ENCODE data around the gene PLA2G6.
"Not testable (repeated sequence)": the region's sequence is repeated elsewhere in the genome, so short reads cannot be mapped to it uniquely, and the experiment has no call there.

PLA2G6 gene

DNA sequence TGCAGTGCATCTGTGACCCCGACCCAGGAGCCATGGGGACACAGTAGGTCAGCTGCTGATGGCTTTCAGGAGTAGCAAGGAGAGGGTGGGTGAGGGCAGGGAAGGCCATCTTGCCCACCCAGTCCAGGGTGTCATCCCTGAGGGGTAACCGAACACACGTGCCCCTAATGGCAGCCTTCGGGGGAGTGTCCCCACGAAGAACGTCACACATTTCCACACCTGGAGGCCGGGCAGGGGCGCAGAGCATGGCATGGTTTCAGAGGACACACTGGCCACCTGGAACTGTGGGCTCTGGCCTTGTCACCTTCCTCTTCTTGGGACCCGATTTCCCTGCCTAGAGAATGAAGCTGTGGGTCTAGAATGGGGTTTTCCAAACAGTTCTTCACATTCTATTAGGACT, 51.8 kb downstream of the PLA2G6 start:
- DNase-seq: no peak

DNA sequence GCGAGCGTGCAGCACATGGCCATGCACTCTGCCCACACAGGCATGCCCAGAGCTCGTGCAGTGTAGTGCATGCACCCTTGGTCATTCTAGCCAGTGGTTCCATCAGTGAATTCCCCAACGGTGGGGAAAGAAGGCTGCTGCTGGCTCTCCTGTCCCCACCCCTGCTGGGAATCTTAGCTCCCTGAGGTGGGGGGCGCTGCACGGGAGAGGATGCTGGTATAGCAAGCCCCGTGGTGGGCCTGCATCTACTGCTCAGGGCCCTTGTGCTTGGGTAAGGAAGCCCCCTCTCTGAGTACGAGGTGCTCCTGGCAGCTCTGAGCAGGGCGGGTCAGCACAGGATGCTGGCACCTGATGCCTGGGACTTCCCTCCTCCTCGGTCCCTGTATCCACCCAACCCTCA, 52.6 kb downstream of the PLA2G6 start:
- no peak for DNase-seq

DNA sequence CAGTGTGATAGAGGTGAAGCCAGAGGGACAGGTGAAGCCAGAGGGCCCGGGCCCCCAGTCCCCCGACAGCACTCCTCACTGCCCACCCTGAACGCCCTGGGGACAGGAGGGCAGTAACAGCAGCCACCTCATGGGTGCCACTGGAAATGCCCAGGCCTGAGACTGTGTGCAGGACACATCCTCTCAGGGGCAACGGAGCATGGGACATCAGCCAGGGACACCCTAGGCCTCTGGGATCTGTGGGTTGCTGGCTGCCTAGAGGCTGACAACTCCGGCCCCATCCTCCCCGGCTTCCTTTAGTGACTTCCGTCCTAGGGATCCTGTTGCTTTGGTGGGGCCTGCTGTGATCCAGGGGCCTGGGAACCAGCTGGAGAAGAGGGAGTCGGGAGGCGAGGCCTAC, 53.8 kb downstream of the PLA2G6 start:
- DNase-seq: no peak

DNA sequence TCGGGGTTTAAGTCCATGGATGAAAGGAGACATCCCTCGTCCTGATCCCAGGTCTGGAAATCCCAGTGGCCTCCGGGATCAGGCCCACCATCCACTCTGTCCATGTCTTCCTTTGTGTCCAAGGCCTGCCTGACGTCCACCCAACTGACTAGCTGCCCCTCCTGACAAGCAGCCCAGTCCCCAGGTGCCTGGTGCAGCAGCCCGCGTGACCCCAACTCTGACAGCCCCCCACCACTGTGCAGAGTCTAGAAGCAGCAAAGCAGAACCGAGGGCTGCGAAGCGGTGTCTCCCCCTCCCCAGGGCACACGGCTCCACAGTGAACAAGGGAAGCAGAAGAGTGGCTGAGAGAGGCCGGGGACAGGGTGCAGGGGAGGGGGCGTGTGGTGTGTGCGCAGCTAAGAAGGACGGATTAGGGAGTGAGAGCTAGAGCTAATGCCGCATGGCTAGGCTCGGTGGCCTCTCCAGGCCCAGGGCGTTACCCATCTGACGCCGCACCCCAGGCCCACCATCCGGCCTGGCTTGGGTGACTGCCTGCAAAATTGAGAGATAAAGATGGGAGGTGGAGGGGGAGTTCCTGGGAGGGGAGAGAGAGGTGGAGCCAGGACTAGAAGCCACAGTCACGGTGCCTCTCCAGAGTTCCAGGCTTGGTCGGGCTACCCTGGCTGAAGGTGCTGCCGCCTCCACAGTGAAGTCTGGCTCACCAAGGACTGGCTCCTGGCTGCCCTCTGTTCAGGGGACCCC, 54.5 kb downstream of the PLA2G6 start:
- DNase-seq: no peak

DNA sequence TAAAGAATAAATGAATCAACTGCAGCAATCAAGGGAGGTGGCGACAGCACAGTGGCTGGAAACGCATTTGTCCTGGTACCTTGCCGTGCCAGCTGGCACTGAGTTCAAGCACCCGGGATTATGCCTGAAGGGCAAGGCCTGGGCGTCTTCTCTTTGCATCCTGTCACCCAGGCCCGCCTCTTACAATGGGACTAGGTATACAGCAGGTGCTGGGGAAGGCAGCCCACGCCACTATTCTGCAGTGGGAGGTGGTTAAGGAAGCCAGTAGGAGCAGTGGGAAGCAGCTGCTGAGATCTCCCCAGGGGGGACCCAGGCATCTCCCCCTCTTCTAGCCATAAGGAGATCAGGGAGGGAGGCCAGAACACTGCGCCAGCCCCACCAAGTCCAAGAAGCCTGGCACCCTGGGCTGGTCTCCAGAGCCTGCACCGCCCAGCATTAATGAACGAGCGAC, 55.9 kb downstream of the PLA2G6 start:
- DNase-seq: peak in 2 of 14 donors; percentile 10 to 18

DNA sequence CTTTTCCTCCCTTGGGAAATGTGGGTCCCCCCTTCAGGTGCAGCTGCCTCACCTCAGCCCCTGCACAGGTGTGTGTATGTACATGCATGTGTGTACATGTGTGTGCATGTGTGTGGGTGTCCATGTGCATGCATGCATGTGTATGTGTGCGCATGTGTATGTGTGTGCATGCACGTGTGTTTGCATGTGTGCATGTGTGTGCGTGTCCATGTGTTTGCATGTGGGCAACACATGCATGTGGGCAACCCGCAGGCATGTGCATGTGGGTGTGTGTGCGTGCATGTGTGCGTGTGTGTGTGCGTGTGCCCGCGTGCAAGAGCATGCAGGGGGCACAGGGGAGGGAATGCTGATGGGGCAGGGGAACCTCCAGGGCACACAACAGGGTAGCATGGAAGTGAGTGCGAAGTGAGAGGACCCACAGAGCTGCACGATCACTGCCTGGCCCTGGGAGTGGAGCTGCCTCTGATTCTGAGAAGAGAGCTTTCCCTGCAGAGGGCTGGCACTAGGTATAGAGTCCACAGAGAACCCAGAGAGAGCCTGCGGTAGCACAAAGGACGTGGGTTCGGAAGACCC, 56.5 kb downstream of the PLA2G6 start:
- DNase-seq: no peak

DNA sequence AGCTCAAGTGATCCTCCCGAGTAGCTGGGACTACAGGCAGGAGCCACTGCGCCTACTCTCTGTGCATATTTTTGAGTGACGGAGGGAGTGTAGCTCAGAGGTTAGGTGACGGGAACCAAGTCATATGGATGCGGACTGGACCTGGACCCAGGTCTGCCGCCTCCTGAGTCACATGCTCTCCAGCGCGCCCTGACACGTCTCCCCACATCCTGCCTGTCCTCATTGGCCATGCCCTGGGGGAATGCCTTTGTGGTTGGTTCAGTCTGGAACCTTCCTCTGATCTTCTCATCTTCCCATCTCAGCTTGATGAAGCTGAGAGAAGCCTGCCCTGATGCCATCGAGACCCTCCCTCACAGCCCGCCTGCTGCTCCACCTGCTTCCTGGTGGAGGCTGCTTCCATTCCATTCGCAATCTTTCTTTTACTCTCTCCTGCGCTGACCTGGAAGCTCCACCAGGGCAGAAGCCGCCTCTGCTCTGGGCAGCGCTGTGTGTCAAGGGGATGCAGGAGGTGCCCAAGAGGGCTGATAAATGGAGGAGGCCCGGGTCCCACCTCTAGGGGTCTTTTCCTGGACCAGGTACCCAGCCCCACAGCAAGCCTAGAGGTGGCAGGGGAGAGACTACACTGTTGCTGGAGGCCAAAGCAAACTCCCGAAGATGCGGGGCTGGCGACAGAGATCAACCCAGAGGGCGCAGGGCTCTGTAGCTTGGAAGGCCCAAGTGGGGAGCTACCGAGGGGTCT, 57.2 kb downstream of the PLA2G6 start:
- DNase-seq: no peak

DNA sequence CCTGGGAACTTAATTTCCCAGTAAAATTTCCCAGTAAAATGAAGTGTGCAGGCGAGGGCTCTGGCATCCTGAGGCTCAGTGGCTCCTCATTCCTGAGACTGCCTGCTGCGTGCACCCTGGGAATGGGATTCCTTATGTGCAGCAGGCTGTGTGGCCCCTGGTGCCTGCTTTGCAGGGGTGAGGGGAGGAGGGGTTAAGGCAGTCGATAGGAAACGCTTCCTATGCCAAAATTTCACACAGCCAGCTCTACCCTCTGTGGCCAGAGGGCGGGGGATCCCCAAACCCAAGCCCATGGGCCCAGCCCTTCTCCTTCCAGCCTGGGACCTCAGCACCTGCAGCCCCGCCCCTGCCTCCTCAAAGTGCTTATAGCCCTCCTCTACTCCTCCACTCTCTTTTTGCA, 59.0 kb downstream of the PLA2G6 start:
- DNase-seq: no peak

DNA sequence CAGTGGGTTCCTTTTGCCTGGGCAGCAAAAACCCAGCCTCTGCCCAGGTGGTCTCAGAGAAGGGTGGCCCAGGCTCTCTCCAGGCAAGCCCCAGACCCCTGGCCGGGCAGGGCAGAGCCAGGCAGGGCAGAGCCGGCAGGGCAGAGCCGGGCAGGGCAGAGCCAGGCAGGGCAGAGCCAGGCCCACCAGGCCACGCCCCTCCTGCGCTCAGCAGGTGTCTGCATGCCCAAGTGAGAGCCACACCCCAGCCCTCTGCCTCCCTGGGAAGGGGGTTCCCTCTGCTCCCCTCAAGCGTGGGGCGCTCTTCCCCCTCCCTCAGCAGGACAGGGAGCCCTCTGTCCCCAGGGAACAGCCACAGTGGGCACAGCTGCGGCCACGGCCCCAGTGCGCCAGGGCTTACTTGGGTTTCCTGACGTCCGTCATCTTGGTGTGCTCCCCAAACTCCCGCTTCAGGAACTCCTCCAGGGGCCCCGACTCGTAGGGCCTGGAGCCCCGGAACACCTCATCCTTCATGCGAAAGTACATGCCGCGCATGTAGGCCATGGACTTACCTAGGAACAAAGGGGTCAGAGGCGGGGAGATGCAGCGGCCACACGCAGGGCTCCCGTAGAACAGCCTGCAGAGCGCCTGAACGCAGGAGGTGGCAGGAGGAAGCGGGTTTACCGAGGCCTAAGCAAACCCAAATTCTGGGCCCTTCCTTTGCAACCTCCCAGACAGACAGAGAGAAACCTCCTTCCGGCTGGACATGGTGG, 61.1 kb downstream of the PLA2G6 start:
- DNase-seq: no peak

DNA sequence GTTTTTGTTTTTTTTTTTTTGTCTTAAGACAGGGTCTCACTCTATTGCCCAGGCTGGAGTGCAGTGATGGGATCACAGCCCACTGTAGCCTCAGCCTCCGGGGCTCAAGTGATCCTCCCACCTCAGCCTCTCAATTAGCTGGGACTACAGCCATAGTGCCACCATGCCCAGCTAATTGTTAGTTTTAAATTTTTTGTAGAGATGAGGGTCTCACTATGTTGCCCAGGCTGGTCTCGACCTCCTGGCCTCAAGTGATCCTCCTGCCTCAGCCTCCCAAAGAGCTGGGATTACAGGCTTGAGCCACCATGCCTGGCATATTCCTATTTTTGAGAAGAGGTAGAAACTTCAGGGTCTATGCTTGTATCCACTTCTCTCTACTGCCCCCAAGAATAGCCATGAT, 62.9 kb downstream of the PLA2G6 start:
- not testable (repeated sequence) for DNase-seq

DNA sequence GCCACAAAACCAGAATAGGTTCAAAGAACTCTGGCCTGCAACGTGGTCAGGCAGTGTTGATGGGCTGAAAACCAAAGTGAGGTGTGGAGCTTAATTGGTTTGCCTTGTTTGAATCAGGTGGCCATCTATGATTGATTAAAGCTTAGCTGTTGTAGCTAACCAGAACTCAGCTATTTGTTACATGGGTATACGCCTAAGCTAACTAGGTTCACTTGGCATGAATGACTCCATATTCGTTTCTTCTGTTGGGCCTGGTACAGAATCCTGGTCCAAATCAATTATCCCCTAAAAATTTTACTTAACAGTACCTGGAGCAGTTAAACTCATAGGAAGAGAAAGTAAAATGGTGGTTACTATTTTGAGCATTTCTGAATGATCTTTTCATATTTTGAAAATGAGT, 63.4 kb downstream of the PLA2G6 start:
- DNase-seq: no peak

DNA sequence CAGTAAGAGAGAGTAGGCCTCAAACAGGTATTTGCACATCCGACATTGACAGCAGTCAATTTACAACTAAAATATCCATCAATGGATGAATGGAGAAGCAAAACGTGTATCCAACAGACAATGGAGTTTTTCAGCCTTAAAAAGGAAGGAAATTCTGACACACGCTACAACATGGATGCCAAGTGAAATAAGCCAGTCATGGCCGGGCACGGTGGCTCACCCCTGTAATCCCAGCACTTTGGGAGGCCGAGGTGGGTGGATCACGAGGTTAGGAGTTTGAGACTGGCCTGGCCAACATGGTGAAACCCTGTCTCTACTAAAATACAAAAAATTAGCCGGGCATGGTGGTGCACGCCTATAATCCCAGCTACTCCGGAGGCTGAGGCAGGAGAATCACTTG, 64.1 kb downstream of the PLA2G6 start:
- DNase-seq: not testable (repeated sequence)

DNA sequence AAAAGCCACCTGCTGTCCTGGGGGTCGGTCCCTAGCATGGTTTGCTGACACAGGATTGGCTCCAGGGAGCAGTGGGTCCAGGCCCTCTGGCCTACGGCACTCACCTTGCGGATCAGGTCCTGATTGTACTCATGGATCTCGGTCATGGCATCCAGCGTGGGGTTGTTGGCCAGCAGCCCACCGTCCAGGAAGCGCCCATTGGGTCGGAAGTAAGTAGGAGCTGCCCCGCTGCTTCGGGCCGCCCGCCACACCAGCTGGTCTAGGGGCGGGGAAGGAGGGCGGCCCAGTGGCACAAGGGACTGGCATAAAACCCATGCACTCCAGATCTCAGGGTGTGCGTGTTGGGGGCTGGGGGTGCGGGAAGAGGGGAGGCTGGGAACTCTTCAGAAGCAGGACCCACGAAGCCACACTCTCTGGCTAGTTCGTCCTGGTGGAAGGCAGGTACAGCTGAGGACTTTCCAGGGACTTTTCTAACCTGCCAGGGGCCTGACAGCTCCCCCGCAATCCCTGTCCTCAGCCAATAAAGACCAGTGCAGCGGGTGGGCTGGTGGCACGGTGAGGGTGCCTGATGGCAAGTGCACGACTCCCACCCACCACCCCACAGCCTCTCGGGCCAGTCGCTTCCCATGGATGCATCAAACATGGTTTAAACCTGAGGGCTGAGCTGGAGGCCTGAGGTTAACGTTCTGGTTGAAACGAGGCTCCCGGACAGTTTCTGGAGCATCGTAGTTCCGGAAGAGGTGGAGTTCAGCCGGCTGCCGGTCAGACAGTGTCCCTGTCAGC, 66.0 kb downstream of the PLA2G6 start:
- DNase-seq: peak in 1 of 14 donors; percentile 57

DNA sequence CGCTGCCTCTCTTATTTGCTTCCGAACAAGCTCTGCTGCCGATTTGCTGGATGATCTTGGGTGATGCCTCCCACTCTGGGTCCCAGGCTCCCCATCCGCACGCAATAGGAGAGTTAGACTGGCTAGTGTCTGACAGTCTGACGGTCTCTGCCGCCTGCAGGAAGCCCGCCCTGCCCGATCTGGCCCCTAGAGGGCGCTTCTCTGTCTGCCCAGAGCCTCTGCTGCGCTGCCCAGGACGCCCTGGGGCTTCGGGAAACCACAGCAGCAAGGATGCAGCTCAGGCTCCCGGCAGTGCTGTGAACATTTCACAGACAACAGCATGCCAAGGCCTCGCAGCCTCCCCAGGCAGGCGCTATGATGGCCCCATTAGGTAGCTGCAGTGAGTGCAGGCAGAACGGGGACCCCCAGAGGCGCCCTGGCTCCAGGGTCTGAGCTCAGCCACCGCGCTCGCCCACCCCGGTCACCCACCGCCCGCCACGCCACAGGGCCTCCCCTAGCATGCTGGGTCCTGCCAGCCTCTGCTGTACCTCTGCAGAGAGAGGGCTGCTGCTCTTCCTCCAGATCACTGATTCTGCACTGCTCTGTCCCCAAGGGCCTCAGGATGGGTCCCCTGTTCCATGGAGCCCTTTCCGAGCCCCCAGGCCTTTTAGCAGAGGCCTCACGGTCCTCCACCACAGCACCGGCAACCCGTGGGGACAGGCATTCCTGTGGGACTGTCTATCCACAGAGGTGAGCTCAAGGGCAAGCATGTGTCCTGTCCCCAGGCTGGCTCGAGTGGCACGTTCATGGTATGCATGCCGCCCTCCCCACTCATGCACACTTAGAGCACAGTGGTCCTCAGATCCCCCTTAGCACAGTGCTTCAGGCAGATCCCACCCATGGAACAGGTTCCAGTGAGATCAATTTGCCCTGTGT, 66.9 kb downstream of the PLA2G6 start:
- peak; percentile 7 to 84 (median 67) for DNase-seq

DNA sequence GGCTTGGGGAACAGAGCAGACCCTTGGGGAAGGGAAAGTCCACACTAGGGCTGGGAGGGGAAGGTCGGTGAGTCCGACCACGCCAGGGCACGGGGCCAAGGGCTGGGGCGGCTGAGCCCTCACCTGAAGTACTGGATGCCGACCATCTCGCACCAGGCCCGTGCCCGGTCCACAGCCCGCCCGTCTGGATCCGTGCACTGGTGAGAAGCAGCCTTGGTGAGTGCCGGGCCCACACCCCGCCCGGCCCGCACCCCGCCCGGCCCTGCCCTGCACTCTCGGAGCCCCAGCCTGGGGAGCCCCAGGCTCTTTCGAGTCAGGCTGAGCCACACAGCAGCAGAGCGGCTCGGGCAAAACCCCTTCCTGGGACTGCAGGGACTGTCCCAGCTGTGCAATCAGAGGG, 69.2 kb downstream of the PLA2G6 start:
- DNase-seq: no peak

DNA sequence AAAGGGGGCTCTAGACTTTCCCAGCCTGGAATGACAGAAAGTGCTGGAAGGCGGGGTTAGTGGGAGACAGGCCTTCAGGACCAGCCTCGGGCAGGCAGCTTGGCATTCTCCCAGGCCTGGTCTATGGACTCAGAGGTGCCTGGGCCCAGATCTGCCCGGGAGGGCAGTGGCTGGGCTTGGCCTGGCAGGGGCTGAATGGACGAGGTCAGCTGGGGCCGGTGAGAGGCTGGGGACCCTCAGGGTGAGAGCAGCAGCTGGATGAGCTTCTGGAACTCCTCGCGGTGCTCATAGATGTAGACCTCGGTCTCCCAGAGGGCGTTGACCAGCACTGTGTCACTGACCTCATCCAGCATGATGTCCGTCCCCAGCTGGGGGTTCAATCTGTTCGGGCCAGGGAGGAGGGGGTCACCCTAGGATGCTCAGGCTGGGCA, 69.7 kb downstream of the PLA2G6 start:
- DNase-seq: no peak

DNA sequence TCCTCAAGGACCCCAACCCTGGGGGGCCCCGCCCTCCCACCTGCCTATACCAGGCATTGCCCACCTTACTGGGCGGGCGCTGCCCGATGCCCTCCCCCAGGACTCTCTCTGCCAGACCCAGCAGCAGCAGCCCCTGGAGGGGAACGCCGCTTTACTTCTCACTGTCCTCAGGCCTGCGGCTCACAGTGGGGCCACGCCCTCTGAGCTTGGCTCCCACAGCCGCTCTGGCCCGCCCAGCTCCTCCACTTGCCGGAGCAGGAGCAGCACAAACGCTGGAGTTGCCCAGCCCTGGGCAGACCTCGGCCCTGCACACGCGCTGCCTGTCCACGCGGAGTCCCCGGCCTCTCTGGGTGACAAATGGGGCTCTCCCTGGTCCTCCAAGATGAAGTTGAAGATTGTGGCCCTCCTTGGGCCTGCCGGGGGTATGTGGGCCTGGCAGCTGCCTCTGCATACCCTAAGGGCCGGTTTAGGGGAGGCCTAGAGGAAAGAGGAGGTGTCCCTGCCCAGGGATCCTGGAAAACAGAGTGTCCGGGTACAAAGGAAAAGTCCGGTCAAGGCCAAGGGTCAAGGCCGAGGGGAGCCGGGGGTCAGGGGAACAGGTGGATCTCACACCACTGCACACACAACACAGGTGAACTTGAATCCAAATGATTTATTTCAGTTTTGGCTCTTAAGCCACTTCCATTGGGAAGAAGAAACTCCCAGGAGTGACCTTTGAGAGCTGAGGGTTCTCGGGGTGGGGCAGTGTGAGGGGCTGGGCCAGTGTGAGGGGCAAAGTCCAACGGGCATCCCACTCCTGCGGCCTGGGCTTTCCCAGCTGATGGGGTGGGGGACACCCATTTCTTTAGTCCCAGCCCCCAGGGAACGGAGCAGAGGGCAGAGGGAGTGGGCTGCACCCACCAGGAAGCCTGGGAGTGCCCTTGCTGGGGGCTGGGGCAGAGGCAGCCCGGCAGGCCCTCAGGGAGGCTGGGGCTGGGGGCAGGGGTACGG, 70.5 kb downstream of the PLA2G6 start:
- DNase-seq: no peak

DNA sequence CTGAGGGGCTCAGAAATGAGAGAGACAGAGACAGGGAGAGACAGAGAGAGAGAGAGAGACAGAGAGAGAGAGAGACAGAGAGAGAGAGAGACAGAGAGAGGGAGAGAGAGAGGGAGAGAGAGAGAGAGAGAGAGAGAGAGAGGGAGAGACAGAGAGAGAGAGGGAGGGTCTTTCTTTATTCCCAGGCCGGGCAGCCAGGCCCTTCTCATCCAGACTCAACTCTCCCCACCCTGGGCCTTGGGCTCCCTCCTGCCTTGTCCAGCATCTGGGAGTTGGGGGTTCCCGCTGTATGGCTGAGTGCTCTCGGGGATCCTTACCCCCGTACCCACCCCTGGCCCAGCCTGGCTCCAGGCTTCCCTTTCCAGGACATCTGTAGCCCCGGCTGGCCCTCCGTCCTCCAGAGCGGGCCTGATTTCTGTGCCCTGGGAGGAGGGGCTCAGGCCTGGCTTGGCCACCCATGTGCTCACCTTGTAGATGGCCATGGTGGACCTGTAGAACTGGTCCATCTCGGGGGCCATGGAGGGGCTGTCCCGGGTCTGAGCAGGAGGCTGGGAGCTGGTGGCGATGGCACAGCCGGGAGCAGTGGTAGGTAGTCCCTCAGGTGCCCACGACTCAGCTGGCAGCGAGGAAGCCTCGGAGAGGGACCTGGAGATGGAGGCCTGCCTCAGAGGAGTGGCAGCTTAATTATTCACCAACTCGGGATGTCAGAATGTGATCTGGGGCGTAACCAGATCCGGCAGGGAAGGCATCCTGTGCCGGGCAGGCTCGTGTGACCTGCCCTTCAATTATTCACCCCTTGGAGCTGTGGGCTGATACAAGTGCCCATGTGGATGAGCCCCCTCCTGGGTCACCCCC, 71.4 kb downstream of the PLA2G6 start, which contains the start of gene BAIAP2L2:
BAIAP2L2 (minus strand) TSS at position 677 of the 855 bp plus-strand sequence; CDS start at position 518, 159 bp downstream.
- DNase-seq: no peak

Data from C1 segment of cervical spinal cord (tissue), 14 donors.